GM19438 (cell line): ENCODE results near the gene LRP1B.
"Not testable (repeated sequence)": the region's sequence is repeated elsewhere in the genome, so short reads cannot be mapped to it uniquely, and the experiment has no call there.

Source experiments
- ATAC-seq: cut with Tn5 transposase; IDR thresholded peaks from one replicate; pipeline ENCODE4 v1.9.1; 2021; ENCODE audit warnings: low read depth; ENCODE audit not compliant: unreplicated experiment

LRP1B gene

DNA sequence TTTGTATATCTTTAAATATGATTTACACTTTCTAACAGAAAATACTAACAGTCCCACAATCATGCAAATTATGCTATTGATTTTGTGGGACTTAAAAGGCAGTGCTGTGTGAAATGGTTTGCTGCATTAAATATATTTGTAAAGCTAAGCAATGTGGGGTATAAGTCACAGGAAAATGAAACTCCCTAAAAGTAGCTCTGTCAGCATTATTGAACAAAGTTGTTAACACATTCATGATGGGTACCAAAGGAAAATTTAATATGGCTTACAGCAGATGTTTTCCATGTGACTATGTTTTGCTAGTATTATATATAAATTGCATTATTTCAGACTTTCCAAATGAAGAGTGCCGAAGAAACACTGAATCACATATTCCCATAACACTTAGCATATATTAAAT lies 1450.0 kb downstream of the LRP1B start:
- ATAC-seq = no peak

DNA sequence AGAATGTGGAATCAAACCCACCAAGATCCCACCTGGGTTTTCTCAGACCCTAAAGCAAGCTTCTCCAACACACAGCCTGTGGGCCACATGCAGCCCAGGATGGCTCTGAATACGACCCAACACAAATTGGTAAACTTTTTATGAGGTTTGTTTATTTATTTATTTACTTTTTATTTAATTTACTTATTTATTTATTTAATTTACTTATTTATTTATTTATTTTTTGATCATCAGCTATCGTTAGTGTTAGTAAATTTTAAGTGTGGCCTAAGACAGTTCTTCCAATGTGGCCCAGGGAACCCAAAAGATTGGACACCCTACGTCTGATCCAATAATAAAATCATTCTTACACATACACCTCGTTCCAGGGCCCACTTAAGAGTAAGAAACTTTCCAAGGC lies 1451.1 kb downstream of the LRP1B start:
- ATAC-seq = no peak

DNA sequence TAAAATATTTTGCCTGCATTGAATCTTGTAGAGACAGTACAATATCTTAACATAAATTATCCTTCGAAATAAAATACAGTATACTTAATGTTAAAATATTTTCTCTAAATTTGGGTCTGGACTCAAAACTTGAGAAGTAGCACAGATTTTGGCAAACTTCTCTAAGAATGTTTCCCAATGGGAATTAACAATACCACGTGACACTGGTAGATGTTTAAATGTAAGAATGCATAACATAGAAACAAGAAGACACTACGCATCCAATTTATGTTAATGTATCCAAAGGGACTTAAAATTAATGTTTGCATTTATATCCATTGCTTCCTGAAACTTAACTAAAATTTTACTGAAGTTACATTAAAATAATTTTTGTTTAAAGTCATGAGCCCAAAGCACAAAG lies 1460.9 kb downstream of the LRP1B start:
- ATAC-seq = no peak

DNA sequence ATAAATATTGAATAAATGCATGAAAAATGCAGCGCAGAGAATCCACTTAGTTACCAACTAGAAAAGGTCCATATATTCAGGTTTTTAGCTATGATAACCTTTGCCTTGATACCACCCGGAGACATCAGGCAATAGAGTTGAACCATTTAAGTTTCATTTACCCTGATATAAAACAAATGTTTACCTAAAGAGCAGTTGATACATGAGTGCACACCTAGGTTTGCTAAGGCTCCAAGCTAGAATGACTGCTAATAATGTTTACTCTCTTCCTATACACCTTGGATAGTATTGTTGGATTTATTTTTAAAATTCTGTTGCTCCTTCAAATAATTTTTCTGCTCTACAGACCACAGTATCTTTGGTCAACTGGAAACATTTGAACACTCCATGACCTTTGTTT lies 1463.6 kb downstream of the LRP1B start:
- ATAC-seq = no peak

DNA sequence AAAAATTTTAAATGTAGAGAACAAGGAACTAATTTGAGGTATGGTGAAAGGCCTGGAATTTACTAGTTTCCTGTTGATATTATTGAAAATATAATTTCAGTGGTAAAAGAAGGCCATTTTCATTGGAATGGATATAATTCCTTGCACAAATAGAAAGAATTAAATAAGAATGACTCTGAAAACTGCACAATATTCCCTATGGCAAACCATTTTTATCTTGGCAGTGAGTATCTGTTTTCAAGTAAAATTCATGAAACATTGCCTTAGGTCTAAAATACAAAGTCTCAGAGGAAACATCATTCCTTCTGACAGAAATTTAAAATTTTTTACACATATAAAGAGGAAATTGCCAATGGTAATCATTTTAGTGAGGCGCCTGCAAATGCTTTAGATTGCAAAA lies 1468.3 kb downstream of the LRP1B start:
- no peak for ATAC-seq

DNA sequence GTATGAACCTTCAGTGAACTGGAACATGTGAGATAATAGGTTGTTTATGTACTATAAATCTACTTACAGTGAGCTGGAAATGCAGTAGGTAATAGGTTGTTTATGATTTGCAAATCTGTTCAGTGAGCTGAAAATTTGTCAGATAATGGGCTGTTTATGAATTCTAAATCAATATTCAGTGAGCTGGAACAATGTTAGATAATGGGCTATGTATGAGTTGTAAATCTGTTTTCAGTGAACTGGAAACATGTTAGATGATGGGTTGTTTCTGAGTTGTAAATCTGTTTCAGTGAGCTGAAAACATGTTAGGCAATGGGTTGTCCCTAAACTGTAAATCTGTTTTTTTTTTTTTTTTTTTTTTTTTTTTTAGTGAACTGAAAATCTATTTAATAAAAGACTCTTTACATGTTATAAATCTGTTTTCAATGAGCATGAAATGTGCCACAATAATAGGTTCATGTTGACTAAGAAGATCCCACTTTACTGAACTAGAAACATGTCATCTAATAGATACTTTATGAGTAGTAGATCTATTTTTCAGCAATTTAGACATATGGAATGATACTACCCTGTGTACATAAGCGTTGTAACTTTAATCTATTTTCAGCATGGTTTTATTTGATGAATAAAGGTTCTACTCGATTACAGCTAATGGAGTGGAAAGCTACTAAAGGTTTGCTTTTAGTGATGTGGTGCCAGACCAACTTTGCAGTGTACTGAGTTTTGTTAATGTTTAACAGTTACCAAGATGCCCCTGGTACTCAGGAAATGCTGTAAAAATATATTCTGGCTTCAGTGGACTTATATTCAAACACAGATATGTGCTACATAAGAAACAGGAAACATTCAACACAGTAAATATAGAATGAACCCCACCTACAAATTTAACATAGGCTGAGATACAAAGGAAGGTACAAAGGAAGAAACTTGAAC lies 1471.8 kb downstream of the LRP1B start:
- ATAC-seq = no peak

DNA sequence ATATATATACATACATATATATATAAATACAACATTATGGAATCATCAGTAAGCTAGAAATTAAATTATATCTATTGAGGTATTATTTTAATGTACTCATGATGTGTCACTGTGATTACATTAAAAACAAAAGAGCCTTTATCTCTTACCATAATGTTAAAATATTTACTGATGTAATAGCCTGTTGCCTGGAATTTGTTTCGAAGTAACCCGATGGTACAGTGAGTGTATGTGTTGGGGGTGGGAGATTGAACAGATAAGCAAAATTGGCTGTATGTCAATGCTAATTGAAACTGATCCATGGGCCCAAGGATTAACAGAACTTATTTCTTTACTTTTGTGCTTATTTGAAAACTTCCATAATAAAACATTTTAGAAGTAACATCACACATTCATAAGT lies 1473.2 kb downstream of the LRP1B start:
- ATAC-seq = no peak

DNA sequence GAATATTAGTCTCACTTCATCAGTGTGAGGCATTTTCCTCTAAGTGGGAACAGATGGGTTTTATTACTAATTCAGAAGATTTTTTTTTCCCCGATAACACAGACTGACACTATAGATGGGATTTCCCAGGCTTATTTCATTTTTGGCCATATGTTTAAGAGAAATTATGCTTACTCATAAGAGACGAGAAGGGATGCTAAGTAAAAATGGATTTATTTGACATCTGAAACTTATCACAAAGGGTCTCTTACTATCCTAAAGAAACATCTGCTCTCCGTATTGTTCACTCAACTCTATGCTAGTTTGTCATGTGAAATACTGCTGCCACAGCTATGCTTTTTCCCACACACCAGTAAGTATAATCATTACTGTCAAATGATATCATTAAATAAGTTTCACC lies 1476.3 kb downstream of the LRP1B start:
- ATAC-seq = no peak

DNA sequence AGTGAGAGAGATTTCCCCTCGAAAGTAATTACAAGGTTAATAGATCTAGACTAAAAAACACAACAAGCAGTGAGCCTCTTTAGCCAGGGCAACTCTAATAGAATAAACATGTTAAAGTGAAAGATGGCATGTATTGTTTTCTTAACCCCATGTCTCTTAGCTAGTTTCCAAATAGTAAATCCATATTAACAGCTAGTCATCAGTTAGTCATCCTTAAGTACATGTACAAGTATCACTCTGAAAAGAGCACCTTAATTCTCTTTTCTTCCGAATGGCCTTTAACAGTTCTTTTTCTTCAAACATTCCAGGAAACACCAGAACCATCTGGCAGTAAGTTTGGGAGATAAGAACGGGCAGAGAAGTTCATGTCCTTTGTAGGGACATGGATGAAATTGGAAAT lies 1480.0 kb downstream of the LRP1B start:
- ATAC-seq = no peak

DNA sequence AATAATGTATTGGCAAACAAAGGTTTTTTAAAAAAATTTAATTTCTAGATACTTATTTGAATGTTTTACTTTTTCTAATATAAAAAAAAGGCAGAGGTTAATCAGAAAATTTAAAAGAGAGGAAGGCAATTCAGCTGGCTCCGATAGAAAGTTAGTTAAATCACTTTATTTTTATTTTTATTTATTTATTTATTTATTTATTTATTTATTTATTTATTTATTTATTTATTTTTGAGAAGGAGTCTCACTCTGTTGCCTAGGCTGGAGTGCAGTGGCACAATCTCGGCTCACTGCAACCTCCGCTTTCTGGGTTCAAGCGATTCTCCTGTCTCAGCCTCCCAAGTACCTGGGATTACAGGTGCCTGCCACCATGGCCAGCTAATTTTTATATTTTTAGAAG lies 1480.7 kb downstream of the LRP1B start:
- ATAC-seq = not testable (repeated sequence)

DNA sequence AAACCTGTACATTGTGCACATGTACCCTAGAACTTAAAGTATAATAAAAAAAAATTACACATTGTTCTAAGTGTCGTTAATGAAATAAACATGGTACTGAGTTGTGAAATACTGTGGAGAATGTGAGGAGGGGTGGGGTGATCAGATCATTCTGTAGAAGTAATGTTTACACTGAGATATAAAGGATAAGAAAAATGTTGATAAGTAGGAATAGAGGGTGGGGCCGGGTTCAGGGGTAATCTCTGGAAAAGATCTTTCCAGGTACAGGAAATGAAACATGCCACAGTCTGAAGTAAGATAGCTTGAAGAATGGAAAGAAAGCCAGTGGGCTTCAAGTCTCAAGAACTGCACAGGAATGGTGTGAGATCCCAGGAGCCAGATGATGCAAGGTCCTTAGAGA lies 1482.4 kb downstream of the LRP1B start:
- ATAC-seq = no peak

DNA sequence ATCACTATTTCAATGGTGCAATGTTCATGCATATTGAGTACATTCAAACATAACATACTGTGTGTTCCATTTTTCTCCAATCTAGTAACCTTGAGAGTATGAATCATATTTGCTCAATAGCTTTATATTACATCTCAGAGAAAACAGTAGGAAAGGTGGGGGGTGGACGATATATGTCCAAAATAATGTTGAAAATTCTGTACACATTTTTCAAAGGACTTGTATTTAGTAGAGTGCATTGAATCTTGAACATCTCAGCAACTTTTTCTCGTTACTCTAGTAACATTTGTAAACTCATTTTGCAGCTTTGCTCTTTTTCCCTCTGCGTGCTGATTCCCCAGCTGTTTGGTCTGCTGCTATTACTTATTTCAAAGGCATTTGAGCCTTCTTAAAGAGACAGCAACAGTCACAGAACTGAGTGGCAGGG lies 1487.0 kb downstream of the LRP1B start:
- ATAC-seq = no peak

DNA sequence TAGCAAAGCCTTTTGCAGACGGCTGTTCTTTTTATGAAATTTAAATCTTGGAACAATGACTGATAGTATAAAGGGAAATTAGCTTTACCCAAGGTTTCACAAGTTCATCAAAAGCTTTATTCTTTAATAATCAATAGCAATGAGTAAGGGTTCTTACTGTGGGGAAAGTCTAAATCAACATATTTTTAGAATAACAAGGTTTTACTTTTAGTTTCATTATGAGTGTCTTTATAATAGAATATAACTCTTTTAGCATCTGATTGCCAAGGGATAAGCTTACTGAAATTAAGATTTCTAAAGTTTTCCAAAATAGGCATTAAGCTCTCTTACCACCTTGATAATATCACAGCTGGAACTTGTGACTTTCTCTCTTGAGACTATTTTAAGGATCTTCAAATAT lies 1489.7 kb downstream of the LRP1B start:
- no peak for ATAC-seq

DNA sequence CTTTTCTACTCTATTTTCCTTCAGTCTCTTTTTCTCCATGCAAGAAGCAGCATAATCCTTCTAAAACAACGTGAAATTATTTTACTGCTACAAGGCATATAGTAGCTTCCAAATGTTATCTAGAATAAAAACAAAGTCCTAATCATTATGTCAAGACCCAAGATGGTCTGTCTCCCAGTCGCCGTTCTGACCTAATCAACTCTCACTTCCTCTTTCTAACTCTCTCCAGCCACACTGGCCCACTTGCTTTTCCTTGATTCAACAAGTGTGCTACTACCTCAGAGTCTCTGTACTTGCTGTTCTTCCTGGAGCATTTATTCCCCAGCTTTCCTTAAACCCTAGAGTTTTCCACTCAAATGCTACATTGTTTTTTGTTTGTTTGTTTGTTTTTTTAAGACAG lies 1491.2 kb downstream of the LRP1B start:
- ATAC-seq = peak; percentile 62

DNA sequence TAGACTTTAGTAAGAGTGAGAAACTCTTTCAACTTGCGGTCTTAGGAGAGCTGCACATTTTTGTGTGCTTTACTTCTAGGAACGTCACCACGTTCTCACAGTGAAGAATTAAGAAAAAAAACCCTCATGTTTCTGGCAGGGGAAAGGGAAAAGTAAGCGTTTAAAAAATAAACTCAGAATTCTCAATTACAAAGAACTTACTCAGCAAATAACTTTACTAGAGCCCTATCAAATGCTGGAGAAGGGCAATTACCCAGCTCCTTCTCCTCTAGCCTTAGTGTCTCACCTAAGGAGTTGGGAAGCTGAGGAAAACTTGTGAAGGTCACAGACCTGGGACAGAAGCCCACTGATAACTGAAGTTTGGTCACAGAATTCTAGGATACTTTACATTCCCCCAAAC lies 1500.3 kb downstream of the LRP1B start:
- ATAC-seq = no peak

DNA sequence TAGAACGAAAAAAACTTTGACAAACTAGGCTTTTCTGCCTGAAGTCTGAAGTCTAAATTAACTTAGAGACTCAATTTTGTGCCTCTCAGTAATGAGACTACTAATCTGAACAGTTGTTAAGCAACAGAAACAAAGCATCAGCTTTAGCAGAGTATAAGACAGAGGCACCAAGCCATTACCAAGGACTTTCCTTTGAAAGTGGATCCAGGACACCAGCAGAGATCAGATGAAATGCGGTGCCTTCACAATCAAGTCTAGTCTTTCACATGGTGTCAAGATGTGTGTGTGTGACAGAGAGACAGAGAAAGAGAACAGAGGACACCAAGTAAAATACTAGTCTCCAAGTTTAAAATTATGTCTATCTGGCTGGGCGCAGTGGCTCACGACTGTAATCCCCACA lies 1502.9 kb downstream of the LRP1B start:
- no peak for ATAC-seq

DNA sequence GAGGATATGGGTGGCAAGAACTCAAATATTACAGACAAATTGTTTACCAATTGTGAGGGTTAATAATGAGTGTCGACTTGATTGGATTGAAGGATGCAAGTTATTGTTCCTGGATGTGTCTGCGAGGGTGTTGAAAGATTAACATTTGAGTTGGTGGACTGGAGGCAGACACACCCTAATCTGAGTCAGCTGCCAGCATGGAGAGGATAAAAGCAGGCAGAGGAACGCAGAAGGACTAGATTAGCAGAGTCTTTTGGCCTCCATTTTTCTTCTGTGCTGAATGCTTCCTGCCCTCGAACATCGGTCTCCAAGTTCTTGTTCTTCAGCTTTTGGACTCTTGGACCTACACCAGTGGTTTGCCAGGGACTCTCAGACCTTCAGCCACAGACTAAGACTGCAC lies 1503.7 kb downstream of the LRP1B start:
- no peak for ATAC-seq

DNA sequence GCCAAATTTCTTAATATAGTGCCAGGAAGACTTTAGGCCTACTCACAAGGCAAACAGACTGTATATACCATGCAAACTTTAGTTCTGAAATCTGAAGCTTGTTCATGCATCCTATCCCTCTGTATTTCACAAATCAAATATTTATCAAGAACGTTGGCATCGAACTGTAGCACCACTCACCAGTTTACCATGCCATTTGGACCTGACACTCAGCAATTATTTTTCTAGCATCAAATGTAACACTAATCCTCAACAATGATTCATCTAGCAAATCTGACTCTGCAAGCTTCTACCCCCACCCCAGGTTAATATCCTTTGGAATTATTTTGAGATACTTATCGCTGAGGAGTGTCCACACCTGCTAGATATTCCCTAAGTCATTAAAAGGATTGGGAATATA lies 1506.6 kb downstream of the LRP1B start:
- no peak for ATAC-seq

DNA sequence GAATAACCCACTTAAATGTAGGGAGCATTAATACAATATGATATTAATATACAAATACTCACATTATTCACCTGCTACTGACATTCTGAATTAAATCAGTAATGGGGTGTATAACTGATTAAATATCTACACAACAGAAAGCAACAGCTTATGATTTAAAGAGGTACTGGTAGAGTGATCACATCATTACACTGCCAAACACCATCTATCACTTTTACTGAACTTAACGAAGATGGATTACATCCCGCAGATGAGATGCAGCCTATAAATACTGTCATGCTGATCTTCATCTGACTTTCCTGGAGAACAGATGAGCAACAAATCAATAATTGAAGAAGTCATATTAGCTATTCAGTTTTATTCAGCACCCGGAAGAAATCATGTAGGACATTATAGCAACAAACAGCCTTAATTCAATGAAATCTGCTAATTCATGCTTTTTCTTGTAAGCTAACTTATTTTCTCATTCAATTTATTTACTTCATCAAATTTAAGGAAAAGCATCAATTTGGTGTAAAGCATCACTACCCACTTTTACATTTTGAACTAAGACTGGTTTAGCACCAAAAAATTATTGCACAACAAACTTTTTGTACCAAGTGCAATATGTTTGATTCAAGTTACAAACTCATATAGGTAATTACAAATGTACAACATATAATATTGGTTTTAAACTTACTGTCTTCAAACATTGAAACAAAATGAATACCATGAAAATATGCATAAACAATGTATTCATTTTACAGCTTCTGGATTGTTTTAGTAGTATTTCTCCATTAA lies 1509.0 kb downstream of the LRP1B start:
- ATAC-seq = no peak

DNA sequence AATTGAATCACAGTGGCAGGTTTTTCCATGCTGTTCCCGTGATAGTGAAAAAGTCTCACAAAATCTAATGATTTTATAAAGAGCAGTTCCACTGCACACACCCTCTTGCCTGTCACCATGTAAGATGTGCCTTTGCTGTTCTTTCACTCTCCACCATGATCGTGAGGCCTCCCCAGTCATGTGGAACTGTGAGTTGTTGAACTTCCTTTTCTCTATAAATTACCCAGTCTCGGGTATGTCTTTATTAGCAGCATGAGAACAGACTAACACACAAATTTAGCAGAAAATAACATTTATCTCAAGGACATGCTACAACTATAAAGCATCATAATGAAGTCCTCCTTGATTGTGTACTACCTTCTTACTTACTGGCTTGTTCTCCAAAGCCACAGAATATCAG lies 1526.0 kb downstream of the LRP1B start:
- ATAC-seq = no peak

DNA sequence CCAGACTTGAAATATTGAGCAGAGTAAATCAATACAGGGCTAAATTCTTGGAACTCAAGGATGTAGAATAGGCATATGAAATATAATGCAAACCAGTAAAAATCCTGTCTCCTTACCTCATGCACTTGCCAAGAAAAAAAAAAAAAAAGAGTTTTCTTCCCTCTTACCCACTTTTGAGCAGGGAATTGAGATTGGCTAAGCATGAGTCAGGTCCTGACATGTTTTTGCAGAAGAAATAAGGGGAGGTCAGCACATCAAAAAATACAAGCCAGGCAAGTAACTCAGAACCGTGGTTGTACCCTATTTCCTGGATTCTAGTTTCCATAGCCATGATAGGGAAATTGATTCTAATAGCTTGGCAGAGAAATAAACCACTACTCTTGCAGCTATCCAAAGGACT lies 1526.7 kb downstream of the LRP1B start:
- no peak for ATAC-seq

DNA sequence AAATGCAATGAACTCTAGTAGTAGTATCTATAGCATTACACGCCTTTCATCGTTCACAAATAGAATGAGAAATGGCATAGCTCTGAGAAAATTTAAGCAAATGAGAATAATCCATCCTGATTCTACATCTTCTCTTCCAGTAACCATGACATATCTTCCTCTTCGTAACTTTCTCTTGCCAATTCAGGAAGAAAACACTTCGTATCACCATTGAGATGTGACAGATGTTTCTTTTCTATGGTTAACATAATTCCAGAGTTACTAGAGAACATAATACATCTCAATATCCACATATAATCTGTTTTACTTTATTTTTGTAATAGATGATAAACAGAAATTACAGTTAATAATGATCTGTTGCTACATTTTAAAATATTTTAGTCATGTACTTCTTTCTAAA lies 1527.4 kb downstream of the LRP1B start:
- ATAC-seq = no peak
